HG02943 (cell line): ENCODE measurements around the gene CERS6.
"Not testable (repeated sequence)": the region's sequence is repeated elsewhere in the genome, so short reads cannot be mapped to it uniquely, and the experiment has no call there.

Experiments
- ATAC-seq: cut with Tn5 transposase; IDR thresholded peaks from one replicate; pipeline ENCODE4 v1.9.1; 2021; ENCODE audit warnings: mild to moderate bottlenecking, low read depth, moderate library complexity; ENCODE audit not compliant: unreplicated experiment

Gene CERS6

GRCh38 chr2:168466834-168467565 lies 10.9 kb downstream of the CERS6 start:
- ATAC-seq = no peak

GRCh38 chr2:168467729-168468128 lies 11.7 kb downstream of the CERS6 start:
- ATAC-seq = no peak

DNA sequence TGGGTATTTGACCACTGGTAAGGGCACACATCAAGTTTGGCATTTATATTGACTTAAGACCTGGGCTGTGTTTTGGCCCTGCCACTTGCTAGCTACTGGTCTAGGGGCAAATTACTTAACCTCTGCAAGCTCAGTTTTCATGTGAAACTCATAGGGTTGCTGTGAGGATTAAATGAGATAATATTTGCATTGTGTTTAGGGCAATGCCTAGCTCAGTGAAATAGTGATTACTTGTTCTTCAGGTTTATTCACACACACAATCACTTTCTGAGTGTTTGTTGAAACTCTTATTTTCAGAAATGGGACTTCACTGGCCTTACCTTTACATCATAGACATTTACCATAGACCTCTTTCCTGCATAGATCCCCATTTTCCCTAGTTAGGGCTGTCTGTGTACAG lies 12.3 kb downstream of the CERS6 start:
- ATAC-seq = no peak

GRCh38 chr2:168469281-168469988 lies 13.4 kb downstream of the CERS6 start:
- ATAC-seq = peak; percentile 60

GRCh38 chr2:168470320-168471162 lies 14.5 kb downstream of the CERS6 start:
- peak; percentile 53 for ATAC-seq

DNA sequence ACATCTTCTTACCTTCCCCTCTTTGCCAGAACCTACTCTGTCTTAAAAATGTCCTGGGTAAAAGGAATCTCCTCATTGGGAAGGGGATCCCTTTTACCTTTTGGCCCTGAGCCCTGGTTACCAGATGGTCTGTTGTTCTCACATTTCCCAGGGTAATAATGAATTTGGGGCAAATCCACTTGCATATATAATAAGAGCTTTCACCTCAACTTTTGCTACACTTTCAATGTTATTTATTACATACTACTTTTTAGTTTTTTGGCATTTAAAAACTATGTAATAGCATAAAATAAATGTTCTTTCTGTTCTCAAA lies 15.0 kb downstream of the CERS6 start:
- ATAC-seq = no peak

- ATAC-seq = no peak
These were observed 19.6 kb downstream of the CERS6 start for GRCh38 chr2:168475636-168476035.

GRCh38 chr2:168478206-168478605 lies 22.1 kb downstream of the CERS6 start:
- ATAC-seq = no peak

DNA sequence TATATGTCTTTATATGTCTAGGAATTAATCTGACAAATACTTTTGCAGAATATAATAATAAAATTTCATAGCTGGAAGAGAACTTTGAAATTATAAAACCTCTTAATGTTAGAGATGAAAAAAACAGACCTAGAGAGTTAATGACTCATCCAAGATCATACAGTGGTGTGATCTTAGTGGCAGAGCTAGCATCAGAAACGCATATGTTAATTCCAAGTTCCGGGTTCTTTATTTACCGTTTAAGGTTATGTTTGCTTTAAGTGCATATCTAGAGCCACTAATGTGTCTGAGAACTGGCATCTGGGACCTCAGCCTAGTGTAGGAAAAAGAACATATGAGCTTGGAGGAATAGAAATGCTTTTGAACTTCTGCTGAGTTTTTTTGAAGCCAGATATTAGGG lies 24.3 kb downstream of the CERS6 start:
- ATAC-seq = no peak

- no peak for ATAC-seq
These were observed 24.9 kb downstream of the CERS6 start for GRCh38 chr2:168480825-168481585.

DNA sequence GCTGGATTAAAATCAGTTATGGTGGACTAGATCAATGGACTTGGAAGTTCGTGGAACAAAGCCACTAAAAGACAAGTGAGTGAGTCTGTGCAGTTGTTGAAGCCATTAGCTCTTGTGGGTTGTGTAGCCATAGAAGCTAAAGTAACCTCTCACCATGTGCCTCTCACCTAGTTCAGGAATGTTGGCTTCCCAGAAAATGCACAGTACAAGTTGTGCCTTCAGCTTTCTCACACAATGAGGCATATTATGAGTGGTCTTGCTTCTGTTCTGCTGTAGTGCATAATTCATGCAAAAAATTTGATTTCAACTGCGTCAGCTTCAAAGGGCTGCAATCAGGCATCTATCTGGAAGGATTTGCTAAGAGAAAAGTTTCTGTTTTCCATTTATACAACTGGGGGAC lies 26.2 kb downstream of the CERS6 start:
- no peak for ATAC-seq

DNA sequence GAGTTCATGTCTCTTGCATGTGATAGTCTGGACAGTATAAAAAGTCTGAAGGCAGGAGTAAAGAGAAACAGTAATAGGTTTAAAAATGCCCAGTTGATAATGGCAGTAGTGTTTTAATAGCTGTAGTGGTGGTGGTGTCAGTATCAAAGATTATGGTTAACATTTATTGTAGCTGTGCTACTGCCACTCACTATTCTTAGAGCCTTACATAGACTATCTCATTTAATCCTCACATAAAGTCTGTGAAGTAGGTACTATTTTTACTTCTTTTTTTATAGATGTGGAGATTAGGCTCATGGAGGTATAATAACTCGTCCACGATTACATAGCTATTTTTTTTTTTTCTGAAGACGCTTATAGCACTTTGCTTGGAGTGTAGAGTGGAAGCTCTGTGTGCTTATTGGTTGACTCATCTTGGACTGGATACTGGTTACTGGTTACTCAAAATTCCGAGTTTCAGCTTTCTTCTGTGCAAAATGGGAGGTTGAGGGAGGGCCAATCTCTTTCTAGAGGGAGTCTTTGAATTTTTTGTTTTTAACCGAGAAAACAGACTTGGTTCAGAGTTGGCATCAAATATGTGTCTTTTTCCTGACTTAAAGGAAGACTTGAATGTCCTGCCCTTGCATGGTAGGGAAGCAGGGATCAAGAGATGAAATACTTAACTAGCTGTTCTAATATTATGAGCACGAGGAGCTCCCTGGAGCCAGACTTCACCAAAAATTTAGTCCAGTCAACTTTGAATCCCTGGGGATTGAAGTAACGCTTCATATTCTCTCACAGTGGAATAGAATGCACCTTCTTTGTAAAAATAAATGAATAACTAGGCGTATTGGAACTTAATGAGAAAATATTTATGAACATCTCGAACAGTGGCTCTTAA lies 27.1 kb downstream of the CERS6 start:
- no peak for ATAC-seq

DNA sequence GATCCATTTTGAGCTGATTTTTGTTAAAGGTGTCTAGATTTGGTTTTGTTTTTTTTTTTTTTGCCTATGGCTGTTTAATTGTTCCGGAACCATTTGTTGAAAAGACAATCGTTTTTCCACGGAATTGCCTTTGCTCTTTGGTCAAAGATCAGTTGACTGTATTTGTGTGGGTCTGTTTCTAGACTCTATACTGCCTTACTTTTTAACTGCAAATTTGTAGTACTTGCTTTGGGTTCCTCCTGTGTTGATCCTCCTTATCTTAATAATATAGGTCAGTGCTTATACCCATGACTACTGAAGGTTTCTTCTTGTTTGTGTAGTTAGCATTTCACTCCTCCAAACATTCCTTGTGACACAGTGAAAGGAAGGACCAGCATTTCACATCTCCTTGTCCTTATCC lies 30.4 kb downstream of the CERS6 start:
- ATAC-seq = no peak

DNA sequence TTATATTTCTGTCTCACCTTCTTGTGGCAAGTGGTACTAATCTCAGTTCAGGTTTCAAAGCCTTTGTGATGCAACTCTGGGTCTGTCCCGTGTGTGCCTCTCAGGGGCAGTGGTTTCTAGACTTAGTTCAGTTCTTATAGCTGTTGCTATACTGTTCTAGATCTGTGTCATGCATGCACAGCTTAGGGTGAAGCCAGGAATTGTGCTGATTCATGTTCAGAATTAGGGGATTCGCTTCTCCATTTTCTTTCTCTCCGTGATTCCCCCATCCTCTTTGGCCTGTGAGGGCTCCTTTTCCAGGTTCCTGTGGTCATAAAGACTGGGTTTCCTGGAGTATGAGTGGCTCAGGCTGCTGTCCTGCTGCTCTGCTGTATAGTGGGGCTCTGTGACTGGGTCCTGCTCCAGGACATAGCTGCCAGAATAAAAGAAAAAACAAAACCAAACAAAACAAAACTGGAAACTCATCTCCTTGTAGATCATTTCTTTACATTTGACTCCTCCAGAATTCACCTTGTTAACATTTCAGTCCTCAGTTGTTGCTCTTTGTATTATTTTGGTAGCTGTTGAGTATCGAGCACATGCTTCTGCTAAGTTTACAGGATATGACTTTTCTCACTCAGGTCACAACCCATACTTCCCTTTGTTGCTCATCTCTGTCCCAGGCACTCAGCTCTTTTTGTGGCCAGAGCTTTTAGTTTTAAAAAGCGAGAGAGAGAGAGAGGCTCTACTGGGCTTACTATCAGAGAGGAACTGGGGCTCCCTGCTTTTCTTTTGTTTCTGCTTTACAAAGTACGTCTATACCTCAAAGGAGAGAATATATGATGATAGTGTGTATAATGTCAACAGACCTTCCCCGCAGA lies 34.2 kb downstream of the CERS6 start:
- ATAC-seq = peak; percentile 94

DNA sequence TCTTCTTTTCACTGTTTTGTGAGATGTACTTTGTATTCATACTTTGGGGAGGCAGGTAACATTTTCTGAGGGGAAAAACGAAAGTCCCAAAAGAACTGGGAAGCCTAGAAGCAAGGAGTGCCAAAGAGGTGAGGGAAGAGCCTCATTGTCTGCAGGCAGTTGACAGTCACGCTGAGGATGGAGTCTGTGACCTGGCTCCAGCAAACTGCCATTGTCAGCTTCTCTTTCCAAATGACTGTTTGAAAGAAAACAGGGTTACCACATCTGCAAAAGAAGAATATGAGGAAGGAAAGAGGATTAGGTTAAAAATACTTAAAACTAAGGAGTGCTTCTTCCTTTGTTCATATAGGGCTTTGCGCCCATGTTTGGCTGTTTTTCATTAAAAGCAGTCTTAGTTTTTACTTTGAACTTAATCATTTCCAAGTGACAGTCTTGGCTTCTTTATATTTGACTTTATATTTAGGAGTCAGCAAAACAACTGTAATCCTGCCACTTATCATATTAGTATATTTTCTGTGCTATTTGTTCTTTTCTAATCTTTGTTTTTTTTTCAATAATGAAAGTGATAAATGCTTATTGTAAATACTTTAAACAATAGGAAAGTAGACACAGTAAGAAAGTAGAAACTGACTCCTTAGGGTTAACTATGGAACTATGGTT lies 35.0 kb downstream of the CERS6 start:
- ATAC-seq = no peak

- not testable (repeated sequence) for ATAC-seq
These were observed 35.7 kb downstream of the CERS6 start for GRCh38 chr2:168491728-168492127.

DNA sequence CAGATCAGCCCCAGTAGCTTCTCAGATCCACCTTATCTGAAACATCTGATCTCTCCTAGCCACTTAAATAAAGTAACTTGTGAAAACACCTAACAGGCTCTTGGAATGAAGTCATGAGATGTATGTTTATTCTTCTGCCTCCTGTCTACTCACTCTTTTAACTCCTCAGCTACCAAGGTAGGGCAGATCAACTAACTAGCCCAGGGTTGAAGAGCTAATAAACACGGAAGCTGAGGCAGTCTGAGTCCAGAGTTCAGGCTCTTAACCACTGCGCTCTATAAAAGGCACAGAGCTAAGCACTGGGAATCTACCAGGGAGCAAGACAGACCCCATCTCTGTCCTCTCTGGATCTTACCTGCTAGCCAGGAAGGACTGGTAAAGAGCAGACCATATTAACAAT lies 37.1 kb downstream of the CERS6 start:
- not testable (repeated sequence) for ATAC-seq

DNA sequence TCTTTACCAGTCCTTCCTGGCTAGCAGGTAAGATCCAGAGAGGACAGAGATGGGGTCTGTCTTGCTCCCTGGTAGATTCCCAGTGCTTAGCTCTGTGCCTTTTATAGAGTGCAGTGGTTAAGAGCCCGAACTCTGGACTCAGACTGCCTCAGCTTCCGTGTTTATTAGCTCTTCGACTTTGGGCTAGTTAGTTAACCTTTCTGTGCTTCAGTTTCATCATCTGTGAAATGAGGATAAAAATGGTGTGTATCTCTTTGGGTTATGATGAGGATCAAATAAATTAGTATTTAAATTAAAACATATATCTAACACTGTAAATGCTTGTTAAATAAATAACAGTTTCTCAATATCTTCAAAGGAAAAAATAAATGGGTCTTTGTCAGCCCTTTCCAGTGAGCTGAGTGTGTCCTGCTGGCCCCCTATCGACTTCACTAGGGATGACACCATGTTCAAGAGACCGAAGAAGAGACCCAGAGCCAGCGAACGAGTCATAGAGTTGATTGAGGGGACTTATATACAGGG lies 38.2 kb downstream of the CERS6 start:
- no peak for ATAC-seq
